K562 (cell line): ENCODE data around the gene ETV3. TPM values are rescaled to one million over a fixed set of nuclear protein-coding genes. Genes with fewer than 3 reads are reported as not detected.

Source experiments
- ATAC-seq: fragments of 200-7000 bp; cut with Tn5 transposase; 3 replicates; pipeline ENCODE4 v1.9.1; 2020; ENCODE audit warnings: moderate library complexity
- BruUV-seq: library from RNA; stranded (reverse); fragments of 400-500 nt; replicated peaks from 2 replicates; lab custom pipeline; 2021; lab: Mats Ljungman, UMichigan
- CTCF ChIA-PET: fragments of 300-600 bp; formaldehyde crosslinking; extraction: SDS; loops from one replicate; lab custom pipeline; 2021; ENCODE audit warnings: low intra/inter-chr PET ratio; lab: Yijun Ruan, JAX
- POLR2A ChIA-PET: fragments of 300-600, 350-650 bp; sonication (Branson Sonifier 250); formaldehyde crosslinking; extraction: SDS; loops from one replicate; lab custom pipeline; 2021; ENCODE audit warnings: antibody characterized with exemption, inconsistent platforms; lab: Yijun Ruan, JAX
- DNase-seq, 4 experiments: peaks; one replicate each; pipeline versions ENCODE4 v3.0.0 to v3.0.0-alpha.2; 2011 to 2018; ENCODE audit warnings: low spot score in 3 of 4, mixed read lengths in 3 of 4; ENCODE audit errors: extremely low read depth in 1 of 4
- FAIRE-seq: peaks from 2 replicates; lab custom pipeline; 2011; peaks lifted over from hg19 to GRCh38; lab: Jason Lieb, UNC
- H2AFZ ChIP-seq: 2 replicates; pipeline ENCODE4 v1.6.0; 2011; ENCODE audit warnings: low read depth, low read length, control low read depth, inconsistent platforms
- H3K27ac ChIP-seq: fragments of 200-600 bp; 3 replicates; pipeline ENCODE4 v1.8.0; 2011; ENCODE audit warnings: low read depth, mild to moderate bottlenecking, control low read depth, inconsistent platforms, low read length, moderate library complexity, mixed read lengths; ENCODE audit errors: extremely low read depth
- H3K27me3 ChIP-seq, 2 experiments: fragments of 300-600 bp in 1 of 2; 2 replicates in 1 of 2; 3 replicates in 1 of 2; pipeline versions ENCODE4 v1.6.0 to v1.8.0; 2011; ENCODE audit warnings: inconsistent platforms in 2 of 2, low read length in 2 of 2, mild to moderate bottlenecking in 1 of 2, mixed read lengths in 1 of 2, moderate library complexity in 1 of 2; ENCODE audit not compliant: control insufficient read depth in 2 of 2, insufficient read depth in 2 of 2
- H3K36me3 ChIP-seq: fragments of 300-600 bp; 3 replicates; pipeline ENCODE4 v1.8.0; 2011; ENCODE audit warnings: mild to moderate bottlenecking, low read length, inconsistent platforms; ENCODE audit not compliant: control insufficient read depth, insufficient read depth
- H3K4me1 ChIP-seq, 2 experiments: fragments of 200-600 bp in 1 of 2; replicated peaks in 1 of 2; 2 replicates in 1 of 2; 3 replicates in 1 of 2; pipeline versions ENCODE4 v1.5.1 to v1.8.0; 2011; ENCODE audit warnings: inconsistent platforms in 2 of 2, low read length in 2 of 2, mild to moderate bottlenecking in 1 of 2, mixed read lengths in 1 of 2, moderate library complexity in 1 of 2; ENCODE audit not compliant: control insufficient read depth in 2 of 2, insufficient read depth in 2 of 2
- H3K4me2 ChIP-seq: 2 replicates; pipeline ENCODE4 v1.6.1; 2011; ENCODE audit warnings: low read length, control low read depth, inconsistent platforms, mixed read lengths; ENCODE audit not compliant: insufficient read depth
- H3K4me3 ChIP-seq: fragments of 200-600 bp; sonication (generic), shearing (Covaris generic); 2 replicates; pipeline ENCODE4 v1.5.1; 2016; ENCODE audit warnings: control low read depth, inconsistent platforms
- H3K79me2 ChIP-seq: fragments of 200-600 bp; 3 replicates; pipeline ENCODE4 v1.8.0; 2011; ENCODE audit warnings: low read length, inconsistent platforms; ENCODE audit not compliant: control insufficient read depth, insufficient read depth
- H3K9ac ChIP-seq, 2 experiments: 2 replicates each; pipeline versions ENCODE4 v1.6.0 to v1.6.1; 2011; ENCODE audit warnings: low read depth in 2 of 2, low read length in 2 of 2, control low read depth in 1 of 2, inconsistent platforms in 1 of 2, mild to moderate bottlenecking in 1 of 2, mixed read lengths in 1 of 2; ENCODE audit not compliant: insufficient read depth in 1 of 2
- H3K9me1 ChIP-seq: one replicate; pipeline ENCODE4 v1.6.0; 2011; ENCODE audit warnings: inconsistent platforms, mild to moderate bottlenecking, low read length, moderate library complexity; ENCODE audit not compliant: control insufficient read depth, insufficient read depth
- H3K9me3 ChIP-seq: replicated peaks from 2 replicates; pipeline ENCODE4 v1.5.1; 2011; ENCODE audit warnings: low read depth, low read length, inconsistent platforms; ENCODE audit not compliant: control insufficient read depth, insufficient read depth
- H4K20me1 ChIP-seq: replicated peaks from 2 replicates; pipeline ENCODE4 v1.6.1; 2011; ENCODE audit warnings: low read length, inconsistent platforms, mixed read lengths; ENCODE audit not compliant: control insufficient read depth, insufficient read depth
- ARHGAP35 ChIP-seq: fragments of 450-650 bp; IDR thresholded peaks from 2 replicates; pipeline ENCODE4 v1.6.1; 2018; ENCODE audit not compliant: partially characterized antibody
- CSDE1 ChIP-seq, 2 experiments: fragments of 450-650 bp; IDR thresholded peaks; 2 replicates each; pipeline ENCODE4 v1.6.1; 2016; ENCODE audit warnings: mild to moderate bottlenecking in 1 of 2
- E2F6 ChIP-seq, 2 experiments: IDR thresholded peaks; 2 replicates each; pipeline ENCODE4 v1.6.1; 2011; ENCODE audit warnings: borderline replicate concordance in 1 of 2, control low read depth in 1 of 2, low read depth in 1 of 2, low read length in 1 of 2, mild to moderate bottlenecking in 1 of 2, mixed read lengths in 1 of 2, moderate library complexity in 1 of 2; ENCODE audit not compliant: insufficient read depth in 1 of 2, insufficient read length in 1 of 2, poor library complexity in 1 of 2, severe bottlenecking in 1 of 2; ENCODE audit errors: extremely low read depth in 1 of 2
- FOSL1 ChIP-seq: fragments of 200-800 bp; sonication (Bioruptor generic); conservative IDR thresholded peaks from 2 replicates; pipeline ENCODE4 v1.6.1; 2016; ENCODE audit warnings: missing genetic modification characterization, missing compliant biosample characterization
- HMG20A ChIP-seq: fragments of 450-650 bp; formaldehyde crosslinking; conservative IDR thresholded peaks from 2 replicates; pipeline ENCODE4 v1.4.0; 2020; ENCODE audit warnings: mild to moderate bottlenecking, mixed read lengths
- NELFE ChIP-seq: IDR thresholded peaks from 2 replicates; pipeline ENCODE4 v1.6.1; 2011; ENCODE audit warnings: mild to moderate bottlenecking; ENCODE audit not compliant: insufficient read depth, insufficient read length
- POLR2AphosphoS5 ChIP-seq: IDR thresholded peaks from 2 replicates; pipeline ENCODE4 v1.6.1; 2011; ENCODE audit warnings: mild to moderate bottlenecking, low read depth, low read length, moderate library complexity; ENCODE audit not compliant: control insufficient read depth, insufficient read depth
- SMAD2 ChIP-seq: fragments of 150-350 bp; IDR thresholded peaks from 2 replicates; pipeline ENCODE4 v1.6.1; 2014; ENCODE audit warnings: low read depth, mild to moderate bottlenecking, low read length
- SMARCE1 ChIP-seq: fragments of 450-650 bp; IDR thresholded peaks from 2 replicates; pipeline ENCODE4 v1.7.1; 2016; ENCODE audit warnings: mild to moderate bottlenecking
- SOX6 ChIP-seq: fragments of 450-650 bp; IDR thresholded peaks from 2 replicates; pipeline ENCODE4 v1.6.1; 2014; ENCODE audit warnings: mild to moderate bottlenecking
- TARDBP ChIP-seq: fragments of 450-650 bp; IDR thresholded peaks from 2 replicates; pipeline ENCODE4 v1.6.1; 2016
- ZNF121 ChIP-seq: sonication (generic); formaldehyde crosslinking; conservative IDR thresholded peaks from 2 replicates; pipeline ENCODE4 v1.8.0; 2022; ENCODE audit warnings: missing genetic modification reagents
- ZNF354B ChIP-seq: fragments of 250-450 bp; sonication (Bioruptor Pico); IDR thresholded peaks from 2 replicates; pipeline ENCODE4 v1.4.0; 2020
- WGBS: fragments of 100-300 bp; shearing (Covaris generic); methylation state at CpG from one replicate; pipeline ENCODE4 v1.1.6; 2016; ENCODE audit warnings: low coverage, mixed read lengths; ENCODE audit not compliant: insufficient coverage; ENCODE audit errors: missing lambda C conversion rate; 5-methylcytosine and 5-hydroxymethylcytosine counted together
- in situ Hi-C: fragments of 300-500 bp; cut with MboI; formaldehyde crosslinking; loops from 4 replicates; pipeline ENCODE4 v1.15.0; 2018; ENCODE audit warnings: inconsistent platforms, mixed read lengths
- intact Hi-C: fragments of 100-400 bp; cut with micrococcal nuclease; formaldehyde crosslinking; loops from 2 replicates; pipeline ENCODE4 v1.14.2; 2022
- polyA plus RNA-seq, 8 experiments: library from polyadenylated mRNA; depleted of rRNA in 4 of 8; stranded (reverse) in 5 of 8; unstranded in 3 of 8; fragments of >200 nt; fragmentation: Nextera tagmentation in 2 of 8; fragmentation: Illumina TruSeq in 1 of 8; extraction: Ambion mirVana in 2 of 8; extraction: Trizol in 1 of 8; gene quantifications; 2 replicates each; pipeline versions ENCODE4 v1.2.1 to v1.2.3, GENCODE V29; 2011 to 2014; ENCODE audit warnings: inconsistent platforms in 1 of 8, missing spikeins in 1 of 8
- total RNA-seq, 7 experiments: library from RNA; depleted of rRNA in 6 of 7; stranded (reverse); fragments of >200 nt in 6 of 7; fragmentation: Illumina TruSeq in 2 of 7; extraction: Trizol in 2 of 7; gene quantifications; 2 replicates each; pipeline versions ENCODE4 v1.2.1 to v1.2.3, GENCODE V29; 2011 to 2021; ENCODE audit warnings: low replicate concordance in 1 of 7

The ETV3 gene
- total and polyA plus RNA-seq, 9 of the 15 experiments (the other 6 are each of a cell fraction or from before 2014, with no cell fraction given): 3.1 to 16.0 (median 9.0) TPM

GRCh38 chr1:157152510-157152909, 14.3 kb upstream of the ETV3 start:
- WGBS: 87% methylated on average over 2 of the region's 2 CpGs
- ChIA-PET CTCF (no interaction called here), POLR2A (interaction anchor here (0.6 to 2.1 kb wide), 5 partner anchors 11 to 121 kb away, joined by 3 to 7 read pairs (median 3); no protein-coding TSS in a partner anchor)
- no peaks in the 10 kb centered on the region for H3K79me2 ChIP-seq
- no TSS peak for BruUV-seq
- no peaks in the 10 kb centered on the region; the same call in 2 of the 3 replicates for H3K36me3 ChIP-seq
- no peak overlapping the region for H3K9ac ChIP-seq
- peaks cover 0 to 12% of the 10 kb centered on the region in 2 experiments; a peak in 2 of 5 replicates for H3K27me3 ChIP-seq
- intact Hi-C loops (no loop called here), in situ Hi-C loops (loop anchor here (10.0 to 25.0 kb wide), 2 partner anchors 198 to 785 kb away; no protein-coding TSS in a partner anchor)
- FAIRE-seq (no peak), DNase-seq (no peak), ATAC-seq (no peak)
- TF ChIP-seq SMAD2 (no peak), ARHGAP35 (no peak), TARDBP (no peak), ZNF354B (no peak), FOSL1 (tag) (no peak), SOX6 (no peak), CSDE1 (IDR thresholded peaks at IDR 0.05) (no peak), NELFE (no peak), POLR2AphosphoS5 (no peak), ZNF121 (no peak), E2F6 (IDR thresholded peaks at IDR 0.05; ENCODE audit: borderline replicate concordance in 1 of 2, extremely low read depth in 1 of 2, insufficient read depth in 1 of 2, insufficient read length in 1 of 2, low read depth in 1 of 2, low read length in 1 of 2, poor library complexity in 1 of 2, severe bottlenecking in 1 of 2) (no peak), HMG20A (CRISPR knock-in tag) (no peak), SMARCE1 (no peak)
- no peaks in the 10 kb centered on the region for H3K9me1 ChIP-seq
- peaks cover 36 to 70% of the 10 kb centered on the region in 2 experiments for H3K4me1 ChIP-seq
- no peak overlapping the region for H2AFZ ChIP-seq
- H3K4me3 ChIP-seq: no peak overlapping the region
- no peaks in the 10 kb centered on the region for H4K20me1 ChIP-seq
- H3K9me3 ChIP-seq: no peaks in the 10 kb centered on the region
- H3K4me2 ChIP-seq: no peak overlapping the region
- H3K27ac ChIP-seq: no peak overlapping the region
